Measurements from ENCODE around the gene ITSN1.
A peak's percentile ranks its signal among the peaks of the same experiment; 100 is the strongest.
"Not testable (repeated sequence)": the region's sequence is repeated elsewhere in the genome, so short reads cannot be mapped to it uniquely, and the experiment has no call there.

ITSN1 gene

DNA sequence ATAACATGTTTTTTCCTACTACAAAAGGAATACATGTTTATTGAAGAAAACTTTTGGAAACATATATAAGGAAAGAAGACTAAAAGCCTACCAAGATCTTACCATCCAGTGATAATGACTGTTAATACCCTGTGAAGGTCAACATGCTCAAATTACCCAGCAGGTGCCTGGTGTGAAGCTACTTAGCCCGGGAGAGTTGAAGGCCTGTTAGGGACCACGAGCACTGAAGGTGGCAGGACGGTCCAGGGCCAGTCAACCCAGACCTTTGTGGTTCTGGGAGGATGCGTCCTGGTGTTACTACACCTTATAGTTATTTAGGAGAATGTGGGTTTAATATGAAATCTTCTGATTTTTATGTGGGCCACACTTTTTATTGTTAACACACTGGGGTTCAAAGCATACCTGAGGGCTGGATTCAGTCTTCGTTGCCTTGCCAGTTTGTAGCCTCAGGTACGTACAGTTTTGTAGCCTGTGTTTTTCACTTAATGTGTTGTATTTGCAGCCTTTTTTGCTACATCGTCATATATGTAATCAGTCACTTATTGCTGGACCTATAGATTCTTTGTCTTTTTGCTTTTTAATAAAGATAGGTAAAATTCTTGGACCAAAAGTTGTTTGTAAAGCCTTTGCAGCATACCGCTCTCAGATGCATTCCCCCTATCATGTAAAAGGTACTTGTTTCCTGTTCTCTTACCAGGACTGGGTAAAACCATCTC lies 9.8 kb downstream of the ITSN1 start:
- no peak for FAIRE-seq

DNA sequence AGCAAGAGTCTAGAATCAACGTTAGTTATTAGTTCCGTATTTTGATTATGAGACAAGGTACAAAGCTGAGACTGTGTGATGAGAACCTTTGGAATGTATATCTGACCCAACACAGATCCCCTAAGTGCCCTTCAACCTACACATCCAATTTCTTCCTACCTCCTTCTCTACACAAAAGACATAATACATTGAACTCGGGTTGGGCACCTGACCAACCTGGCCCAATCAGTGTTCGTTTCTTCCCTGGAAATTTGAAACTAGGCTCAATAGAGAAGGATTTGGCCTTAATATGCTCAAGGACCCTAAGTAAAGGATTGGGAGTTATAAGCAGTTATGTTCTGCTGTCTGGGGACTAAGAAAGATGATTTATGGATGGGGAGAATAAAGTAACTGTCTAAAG lies 12.1 kb downstream of the ITSN1 start:
- no peak for FAIRE-seq

DNA sequence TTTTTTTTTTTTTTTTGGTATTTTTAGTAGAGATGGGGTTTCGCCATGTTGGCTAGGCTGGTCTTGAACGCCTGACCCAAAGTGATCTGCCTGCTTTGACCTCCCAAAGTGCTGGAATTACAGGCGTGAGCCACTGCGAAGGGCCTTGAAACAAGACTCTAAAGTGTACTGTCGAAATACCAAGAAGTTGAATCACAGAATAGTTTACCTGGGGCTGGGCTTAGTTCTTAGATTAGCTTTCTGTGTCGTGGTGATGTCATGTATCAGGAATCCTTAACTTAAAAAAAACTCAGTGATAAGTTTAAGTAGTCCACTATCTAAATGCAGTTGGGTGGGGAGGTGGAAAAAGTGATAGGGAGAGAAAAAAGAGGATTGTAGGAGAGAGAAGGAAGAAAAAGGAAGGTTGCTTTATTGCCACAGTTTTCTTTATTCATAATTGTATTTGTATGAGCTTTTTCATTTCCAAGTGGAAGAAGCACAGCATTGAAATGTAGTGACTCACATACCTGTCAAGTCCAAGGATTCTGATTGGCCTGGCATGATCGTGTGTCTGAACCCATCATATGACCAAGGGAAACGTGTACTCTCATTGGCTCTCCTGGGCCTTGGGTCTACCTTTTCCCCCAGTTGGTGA lies 13.4 kb downstream of the ITSN1 start:
- no peak for FAIRE-seq

DNA sequence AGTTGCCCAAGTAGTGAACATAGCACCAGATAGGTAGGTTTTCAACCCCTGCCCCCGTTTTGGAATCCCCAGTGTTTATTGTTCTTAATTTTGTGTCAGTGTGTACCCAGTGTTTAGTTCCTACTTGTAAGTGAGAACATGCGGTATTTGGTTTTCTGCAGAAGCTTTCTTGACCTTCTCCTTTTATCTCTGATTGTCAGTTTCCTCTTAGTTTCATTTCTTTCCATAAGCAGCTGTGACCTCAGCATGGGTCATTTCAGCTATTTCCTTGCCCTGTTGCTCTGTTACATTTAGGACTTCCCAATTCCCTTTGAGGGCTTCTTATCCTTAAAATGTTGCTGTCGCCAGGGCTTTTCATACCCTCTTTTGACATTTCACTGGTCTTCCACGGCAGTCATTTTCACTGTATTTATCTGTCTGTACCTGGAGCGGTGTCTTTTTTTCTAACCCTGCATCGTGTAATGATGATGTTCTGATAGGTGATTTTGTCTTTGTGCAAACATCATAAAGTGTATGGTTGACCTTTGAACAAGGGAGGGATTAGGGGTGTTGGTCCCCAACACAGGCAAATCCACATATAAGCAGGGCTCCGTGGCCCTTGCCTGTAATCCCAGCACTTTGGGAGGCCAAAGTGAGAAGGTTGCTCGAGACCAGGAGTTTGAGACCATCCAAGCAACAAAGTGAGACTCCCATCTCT lies 15.0 kb downstream of the ITSN1 start:
- FAIRE-seq: no peak

DNA sequence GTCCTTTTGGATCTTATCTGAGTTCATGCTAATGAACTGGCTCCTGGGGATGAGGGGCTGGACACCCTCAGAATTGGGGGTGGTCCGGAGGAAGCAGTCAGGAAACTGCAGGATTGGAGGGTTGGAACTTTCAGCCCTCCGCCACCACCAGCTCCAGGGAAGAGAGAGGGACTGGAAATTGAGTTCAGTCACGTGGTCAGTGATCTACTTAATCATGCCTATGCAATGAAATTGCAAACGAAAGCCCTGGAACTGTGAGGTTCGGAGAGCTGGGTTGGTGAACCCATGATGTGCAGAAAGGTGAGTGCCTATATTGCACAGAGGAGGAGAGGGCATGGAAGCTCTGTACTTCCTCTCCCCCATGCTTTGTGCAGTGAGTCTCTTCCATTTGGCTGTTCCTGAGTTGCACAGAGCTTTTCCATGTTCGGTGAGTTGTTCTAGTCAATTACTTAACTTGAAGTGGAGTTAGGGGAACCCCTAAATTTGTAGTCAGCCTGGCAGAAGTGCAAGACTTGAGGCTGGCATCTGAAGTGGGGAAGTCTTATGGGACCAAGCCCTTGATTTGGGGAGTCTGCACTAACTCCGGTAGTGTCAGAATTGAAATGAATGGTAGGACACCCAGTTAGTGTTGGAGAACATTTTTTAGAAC lies 16.7 kb downstream of the ITSN1 start:
- no peak for FAIRE-seq

DNA sequence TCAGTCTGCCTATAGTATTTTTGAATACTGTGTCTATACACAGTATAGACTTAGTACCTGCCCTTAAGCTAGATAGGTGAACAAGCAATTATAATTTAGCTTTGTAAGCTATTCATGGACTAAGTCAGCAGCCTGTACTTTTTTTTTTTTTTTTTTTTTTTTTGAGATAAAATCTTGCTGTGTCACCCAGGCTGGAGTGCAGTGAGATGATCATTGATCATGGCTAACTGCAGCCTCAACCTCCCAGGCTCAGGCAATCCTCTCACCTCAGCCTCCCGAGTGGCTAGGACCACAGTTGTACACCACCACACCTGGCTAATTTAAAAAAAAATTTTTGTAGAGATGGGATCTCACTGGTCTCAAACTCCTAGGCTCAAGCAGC lies 17.3 kb downstream of the ITSN1 start:
- FAIRE-seq: no peak

DNA sequence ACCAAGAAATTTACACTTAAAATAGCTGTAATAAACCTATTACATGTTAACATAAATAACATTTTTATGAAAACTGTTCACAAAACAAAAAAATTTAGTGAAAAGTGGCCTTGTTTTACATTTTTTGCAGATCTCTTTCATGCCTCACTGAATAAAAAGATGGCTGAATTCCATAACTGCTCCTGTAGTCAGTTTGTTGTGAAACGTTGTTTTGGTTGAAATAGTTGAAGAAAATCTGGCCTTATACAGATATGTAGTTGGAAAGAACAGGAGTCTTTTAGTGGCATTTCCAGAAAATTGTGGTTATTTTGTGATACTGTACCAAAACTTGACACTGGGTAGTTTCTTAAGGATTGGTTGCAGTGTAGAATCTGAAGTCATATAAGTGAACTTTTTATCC lies 18.1 kb downstream of the ITSN1 start:
- no peak for FAIRE-seq

DNA sequence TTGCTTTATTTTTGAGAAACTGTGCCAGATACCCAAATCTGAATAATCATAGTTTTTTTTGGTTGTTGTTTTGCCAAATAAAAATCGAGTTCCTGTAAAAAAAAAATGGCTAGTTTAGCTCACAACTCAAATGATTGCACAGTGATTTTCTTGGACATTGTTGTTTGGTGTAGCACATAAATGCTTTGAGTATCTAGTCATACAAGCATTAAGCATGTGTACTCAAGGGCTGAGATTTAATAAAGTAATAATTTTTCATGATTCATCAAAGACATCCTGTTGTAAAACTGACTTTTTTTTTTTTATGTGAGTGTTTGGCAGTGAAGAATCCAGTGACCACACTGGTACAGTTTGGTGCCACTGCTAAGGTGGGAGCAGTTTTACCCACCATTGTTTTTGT lies 18.8 kb downstream of the ITSN1 start:
- no peak for FAIRE-seq

DNA sequence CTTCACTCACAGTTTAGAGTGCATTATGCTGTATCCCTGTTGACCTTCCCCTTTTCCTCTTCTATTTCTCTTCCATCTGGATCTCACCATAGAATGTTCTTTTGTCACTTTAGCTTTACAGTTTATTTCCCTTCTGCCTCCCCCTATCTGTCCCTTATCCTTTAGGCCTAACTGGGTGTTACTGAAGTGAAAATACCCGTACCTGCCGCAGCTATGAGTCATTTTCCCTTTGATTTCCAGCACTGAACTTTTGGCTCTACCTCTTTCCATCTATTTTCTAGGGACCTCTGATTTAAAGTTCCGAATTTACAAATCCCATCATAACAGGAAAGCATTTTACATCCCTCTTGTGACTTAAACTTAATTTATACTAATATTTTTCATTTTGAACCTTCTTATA lies 19.7 kb downstream of the ITSN1 start:
- FAIRE-seq: no peak

DNA sequence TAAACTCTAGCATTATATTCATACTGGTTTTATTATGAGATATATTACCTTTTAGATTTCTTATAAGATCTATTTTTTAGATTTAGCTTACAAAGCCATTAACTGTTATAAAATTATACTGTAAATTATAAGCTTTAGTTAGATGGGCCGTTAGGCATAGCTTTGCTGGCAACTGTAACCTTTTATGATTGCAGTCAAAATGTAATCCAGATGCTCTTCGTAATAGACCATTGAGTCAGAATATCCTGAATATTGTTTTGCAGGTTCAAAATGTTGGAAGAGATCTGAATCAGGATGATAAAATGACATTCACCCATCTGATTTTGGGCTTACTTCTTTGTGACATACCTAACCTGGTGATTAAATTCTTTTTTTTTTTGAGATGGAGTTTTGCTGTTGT lies 20.9 kb downstream of the ITSN1 start:
- FAIRE-seq: no peak

DNA sequence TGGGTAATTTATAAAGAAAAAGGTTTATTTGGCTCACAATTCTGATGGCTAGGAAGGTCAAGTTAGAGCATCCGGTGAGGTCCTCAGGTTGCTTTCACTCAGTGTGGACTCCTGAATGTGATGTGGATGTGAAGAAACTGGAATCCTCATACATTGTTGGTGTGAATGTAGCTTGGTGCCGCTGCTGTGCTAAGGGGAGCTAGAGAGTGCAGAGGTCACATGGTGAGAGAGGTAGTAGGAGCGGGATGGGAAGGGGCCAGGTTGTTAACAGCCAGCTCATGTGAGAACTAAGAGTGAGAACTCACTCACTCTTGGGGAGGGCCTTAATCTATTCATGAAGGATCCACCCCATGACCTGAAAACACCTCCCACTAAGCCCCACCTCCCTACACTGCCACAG lies 21.8 kb downstream of the ITSN1 start:
- FAIRE-seq: no peak

DNA sequence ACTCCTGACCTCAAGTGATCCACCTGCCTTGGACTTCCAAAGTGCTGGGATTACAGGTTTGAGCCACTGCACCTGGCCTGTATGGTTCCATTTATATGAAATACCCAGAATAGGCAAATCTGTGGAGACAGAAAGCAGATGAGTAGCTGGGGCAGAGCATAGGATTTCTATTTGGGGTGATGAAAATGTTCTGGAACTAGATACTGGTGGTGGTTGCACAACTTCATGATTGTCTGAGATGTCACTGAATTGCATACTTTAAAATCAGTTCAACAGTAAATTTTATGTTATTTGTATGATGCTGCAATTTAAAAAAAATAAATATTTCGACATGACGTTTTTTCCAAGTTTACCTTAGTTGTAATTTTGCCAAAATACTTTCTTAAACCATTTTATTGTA lies 23.9 kb downstream of the ITSN1 start:
- FAIRE-seq: no peak

DNA sequence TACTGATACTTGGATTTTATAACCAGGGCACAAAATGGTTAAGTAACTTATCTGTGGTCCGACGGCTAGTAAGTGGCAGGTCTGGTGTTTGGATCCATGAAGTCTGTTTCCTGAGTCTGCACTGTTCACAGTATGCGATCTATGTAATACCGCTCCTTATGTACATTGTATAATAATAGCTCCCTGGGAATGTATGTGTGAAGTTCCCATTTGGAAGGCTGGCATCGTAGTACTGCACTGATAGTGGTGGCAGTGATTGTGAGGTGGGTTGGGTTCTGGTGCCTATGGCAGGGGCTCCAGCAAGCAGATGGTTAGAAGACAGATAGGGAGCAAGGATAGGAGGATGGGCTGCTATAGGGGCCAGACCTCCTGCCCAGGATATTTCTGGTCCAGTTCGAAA lies 25.3 kb downstream of the ITSN1 start:
- FAIRE-seq: no peak

DNA sequence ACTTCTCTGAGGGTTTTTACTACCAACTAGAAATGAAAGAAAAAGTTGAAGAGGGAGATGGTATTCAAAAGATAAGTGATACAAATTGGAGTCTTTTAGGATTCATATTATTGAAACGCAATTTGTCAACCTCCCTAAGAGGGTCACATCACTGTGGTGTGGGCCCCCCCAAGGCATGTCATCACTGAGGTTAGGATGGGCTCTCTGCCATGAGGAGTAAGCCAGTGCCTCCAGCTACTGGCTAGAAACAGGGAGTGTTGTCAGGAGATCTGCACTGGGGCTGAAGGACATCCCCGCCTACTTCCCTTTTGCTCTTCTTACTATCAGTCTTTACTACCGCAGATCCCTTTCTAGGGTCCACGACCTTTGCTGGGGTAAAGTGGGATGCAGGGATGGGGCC lies 25.9 kb downstream of the ITSN1 start:
- no peak for FAIRE-seq

DNA sequence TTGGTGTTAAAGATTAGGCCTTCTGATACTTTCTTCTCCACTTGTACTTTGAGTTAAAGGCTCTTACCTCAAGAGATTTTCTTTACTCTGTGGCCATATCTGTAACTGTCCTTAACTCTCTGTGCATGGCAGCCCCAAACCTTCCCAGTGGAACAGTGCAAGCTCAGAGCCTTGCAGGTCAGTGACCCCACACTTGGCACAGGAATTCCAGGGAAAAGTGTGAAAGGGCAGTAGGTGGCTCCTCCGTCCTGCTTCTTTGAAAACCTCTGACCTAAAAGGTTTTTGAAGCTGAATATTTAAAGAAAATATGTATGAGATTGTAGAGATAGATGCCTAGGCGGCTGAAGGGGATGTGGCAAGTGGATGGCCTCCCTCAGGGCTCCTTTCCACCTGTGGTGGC lies 26.3 kb downstream of the ITSN1 start:
- FAIRE-seq: no peak

DNA sequence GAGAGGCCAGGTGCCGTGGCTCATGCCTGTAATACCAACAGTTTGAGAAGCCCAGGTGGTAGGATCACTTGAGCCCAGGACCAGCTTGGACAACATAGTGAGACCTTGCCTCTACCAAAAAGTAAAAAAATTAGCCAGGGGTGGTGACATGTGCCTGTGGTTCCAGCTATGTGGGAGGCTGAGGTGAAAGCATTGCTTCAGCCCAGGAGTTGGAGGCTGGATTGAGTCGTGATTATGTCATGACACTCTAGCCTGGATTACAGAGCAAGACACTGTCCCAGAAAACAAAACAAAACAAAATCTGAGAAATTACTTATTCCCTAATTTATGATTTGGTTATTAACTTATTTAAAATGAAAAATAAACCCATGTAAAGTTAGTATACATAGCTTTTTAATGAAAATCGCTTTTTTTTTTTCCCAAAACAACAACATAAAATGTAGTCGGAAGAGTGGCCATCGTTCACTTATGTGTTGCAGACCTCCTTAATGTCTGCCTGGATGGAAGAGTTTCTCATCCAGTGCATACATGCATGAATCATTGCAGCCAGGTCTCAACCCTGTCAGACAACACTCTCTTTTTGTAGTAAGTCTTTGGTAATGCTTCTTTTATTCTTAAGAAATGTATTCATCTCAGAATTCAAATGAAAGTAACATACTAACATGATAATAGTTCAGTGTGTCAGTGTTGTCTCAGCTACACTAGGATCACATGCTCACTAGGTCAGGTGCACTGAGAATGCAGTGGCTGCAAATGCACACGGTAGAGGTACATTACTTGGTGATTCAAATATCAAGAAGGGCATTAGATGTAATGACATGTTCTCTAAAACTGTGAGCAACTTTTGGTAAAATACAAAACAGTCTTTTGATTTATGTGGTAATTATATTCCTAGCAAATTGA lies 28.0 kb downstream of the ITSN1 start:
- FAIRE-seq: no peak

DNA sequence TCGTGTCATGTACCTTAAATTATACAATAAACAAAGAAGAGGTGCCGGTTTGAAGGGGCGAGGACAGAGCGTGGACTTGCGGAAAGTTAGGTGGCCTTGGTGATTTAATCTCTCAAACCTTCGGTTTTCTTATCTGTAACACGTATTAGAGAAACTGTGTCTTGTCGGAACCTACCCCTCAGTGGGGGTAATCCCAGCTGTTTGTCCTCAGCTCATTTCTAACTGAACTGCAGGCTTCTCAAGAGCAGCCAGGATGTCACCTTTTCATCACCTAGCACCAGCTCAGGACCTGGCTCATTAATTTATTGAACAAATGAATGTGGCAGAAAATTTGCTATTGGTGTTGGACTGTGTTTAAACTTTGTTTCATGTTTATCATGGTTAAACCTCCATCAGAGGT lies 31.2 kb downstream of the ITSN1 start:
- FAIRE-seq: peak; percentile 36

DNA sequence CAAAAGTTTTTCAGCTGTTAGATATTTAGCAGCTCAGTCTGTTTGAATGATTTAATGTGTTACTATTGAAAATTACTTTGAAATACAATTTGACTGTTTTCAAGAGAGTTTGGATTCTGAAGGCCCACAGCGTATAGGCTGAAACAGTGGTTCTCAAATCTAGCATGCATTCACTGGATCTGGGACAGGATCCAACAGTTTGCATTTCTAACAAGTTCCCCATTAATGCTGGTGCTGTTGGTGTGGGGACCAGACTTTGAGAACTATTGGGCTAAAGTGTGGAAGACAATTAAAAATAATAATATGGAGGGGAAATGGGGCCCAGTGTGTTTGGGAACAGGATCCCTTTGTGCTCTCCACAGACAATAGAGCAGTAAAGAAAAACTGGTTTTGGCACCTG lies 31.9 kb downstream of the ITSN1 start:
- FAIRE-seq: no peak

DNA sequence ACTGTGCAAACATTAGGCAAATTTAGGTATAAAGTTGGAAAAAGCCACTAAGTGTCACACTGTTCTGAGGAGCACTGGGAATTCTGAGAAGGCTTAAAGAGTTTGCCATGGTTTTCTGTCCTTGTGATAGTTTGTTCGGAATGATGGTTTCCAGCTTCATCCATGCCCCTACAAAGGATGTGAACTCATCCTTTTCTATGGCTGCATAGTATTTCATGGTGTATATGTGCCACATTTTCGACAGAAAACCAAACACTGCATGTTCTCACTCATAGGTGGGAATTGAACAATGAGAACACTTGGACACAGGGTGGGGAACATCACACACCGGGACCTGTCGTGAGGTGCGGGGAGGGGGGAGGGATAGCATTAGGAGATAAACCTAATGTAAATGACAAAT lies 34.4 kb downstream of the ITSN1 start:
- not testable (repeated sequence) for FAIRE-seq

DNA sequence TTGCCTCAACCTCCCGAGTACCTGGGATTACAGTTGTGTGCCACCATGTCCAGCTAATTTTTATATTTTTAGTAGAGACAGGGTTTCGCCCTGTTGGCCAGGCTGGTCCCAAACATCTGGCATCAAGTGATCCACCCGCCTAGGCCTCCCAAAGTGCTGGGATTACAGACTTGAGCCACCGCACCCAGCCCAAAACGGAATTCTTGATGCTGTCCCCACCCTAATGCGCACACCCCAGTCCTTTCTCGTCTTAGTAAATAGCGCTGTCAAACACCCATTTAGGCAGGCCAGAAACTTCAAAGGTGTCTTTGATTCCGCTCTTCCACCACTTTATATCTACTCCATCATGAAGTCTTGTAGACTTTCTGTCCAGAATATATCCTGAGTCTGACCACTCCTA lies 35.1 kb downstream of the ITSN1 start:
- FAIRE-seq: no peak

DNA sequence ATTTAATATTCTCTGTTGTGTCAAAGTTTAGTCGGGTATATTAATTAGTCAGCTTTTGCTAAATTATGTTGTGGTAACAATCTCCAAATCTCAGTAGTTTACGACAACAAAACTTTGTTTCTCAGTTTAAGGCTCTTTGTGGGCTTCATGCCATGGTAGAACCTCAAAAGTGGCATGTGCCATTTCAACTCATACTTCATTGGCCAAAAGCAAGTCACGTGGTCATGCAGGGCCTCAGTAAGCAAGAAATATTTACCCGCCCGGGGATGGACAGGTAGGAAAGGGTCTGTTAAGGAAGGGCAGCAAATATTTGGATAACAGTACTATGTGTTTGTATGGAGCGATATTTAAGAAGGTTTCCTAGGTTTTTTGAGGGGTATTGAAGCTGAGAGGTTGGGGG lies 38.6 kb downstream of the ITSN1 start:
- FAIRE-seq: no peak

DNA sequence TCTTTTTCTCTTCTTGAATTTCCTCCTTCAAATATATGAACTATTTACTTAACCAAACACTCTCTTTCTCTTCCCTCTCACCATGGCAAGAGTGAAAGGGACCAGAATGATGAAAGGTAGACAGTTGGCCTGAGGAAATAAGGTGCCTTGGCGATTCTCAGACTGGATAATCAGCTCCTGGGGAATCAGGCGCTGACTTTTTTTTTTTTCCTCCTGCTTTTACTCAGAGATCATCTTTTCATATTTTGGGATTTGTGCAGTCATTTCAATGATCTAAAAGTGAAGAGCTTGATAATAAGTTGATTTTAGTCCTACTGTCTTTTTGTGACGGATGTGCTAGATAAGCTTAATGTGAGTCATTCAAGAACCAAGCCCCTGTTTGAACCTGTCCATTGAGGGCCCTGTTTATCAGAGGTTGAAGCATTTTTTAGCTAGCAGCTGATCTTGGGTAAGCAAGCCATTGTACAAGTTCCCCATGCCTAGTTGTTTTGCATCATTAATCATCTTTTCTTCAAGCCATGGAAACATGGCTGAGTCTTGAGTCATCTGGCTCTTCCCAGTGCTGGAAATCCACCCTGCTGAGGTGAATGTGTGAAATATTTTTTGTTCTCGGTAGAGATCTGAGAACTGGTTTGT lies 40.8 kb downstream of the ITSN1 start:
- FAIRE-seq: no peak

All from islet of Langerhans (tissue), 1 donor.